OCI-M1 (cell line): ENCODE measurements around the gene APCDD1L.
"Not testable (repeated sequence)": the region's sequence is repeated elsewhere in the genome, so short reads cannot be mapped to it uniquely, and the experiment has no call there.

Experiments used
- DNase-seq: peaks from one replicate; lab custom pipeline; 2025; lab: John Stamatoyannopoulos, UW

The APCDD1L gene

GRCh38 chr20:58545565-58546415, 30.6 kb upstream of the APCDD1L start:
- no peak for DNase-seq

GRCh38 chr20:58544891-58545290, 29.7 kb upstream of the APCDD1L start:
- no peak for DNase-seq

- no peak for DNase-seq
Measured at GRCh38 chr20:58544286-58544685, 29.1 kb upstream of the APCDD1L start.

GRCh38 chr20:58543274-58543673, 28.1 kb upstream of the APCDD1L start:
- DNase-seq: no peak

DNA sequence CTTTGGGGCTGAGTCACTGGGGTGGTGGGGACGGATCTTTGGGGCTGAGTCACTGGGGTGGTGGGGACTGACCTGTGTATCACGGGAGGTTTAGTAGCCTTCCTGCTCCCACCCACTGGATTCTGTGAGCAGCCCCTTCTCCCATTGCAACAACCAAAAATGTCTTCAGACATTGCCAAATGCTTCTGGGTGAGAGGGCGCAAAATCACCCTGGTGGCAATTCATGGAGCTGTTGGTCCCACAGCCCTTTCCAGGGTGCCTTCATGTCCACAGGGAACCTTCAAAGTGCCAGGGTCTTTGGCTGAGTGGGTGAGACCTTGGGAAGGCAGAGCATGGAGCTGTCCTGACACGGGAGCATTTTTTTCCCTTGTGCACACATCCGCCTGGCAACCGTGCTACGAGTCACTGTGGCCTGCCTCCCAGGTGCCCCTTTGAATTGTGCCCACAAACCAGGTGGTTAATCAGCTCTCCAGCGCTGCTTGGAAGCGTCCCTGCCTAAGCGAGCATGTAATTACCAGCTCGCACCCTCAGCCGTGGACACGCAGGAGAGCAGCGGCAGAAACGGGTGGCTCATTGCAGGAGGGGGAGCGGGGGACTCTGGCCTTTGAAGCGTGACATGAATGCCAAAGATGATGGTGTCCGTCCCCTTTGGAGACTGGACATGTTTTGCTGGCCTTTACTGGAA, 27.4 kb upstream of the APCDD1L start:
- DNase-seq: no peak

- DNase-seq: not testable (repeated sequence)
Measured at GRCh38 chr20:58542034-58542410, 26.8 kb upstream of the APCDD1L start.

DNA sequence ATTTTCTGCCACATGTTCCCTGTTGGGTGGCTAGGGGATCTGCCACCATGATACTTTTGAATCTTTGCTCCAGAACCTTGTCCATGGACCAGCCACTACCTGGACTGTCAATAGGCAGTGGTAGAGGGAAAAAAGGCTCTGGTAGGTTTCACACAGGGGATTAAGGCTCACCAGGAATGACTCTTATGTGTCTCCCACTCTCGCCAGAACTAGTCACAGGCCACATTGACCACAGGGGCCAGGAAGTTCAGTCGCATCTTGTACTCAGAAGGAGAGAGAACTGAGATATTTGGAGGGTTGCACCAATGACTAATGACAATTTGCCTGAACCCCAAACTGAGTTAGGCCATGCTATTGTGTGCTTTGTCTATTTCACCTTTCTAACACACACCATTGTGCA, 23.6 kb upstream of the APCDD1L start:
- DNase-seq: no peak

DNA sequence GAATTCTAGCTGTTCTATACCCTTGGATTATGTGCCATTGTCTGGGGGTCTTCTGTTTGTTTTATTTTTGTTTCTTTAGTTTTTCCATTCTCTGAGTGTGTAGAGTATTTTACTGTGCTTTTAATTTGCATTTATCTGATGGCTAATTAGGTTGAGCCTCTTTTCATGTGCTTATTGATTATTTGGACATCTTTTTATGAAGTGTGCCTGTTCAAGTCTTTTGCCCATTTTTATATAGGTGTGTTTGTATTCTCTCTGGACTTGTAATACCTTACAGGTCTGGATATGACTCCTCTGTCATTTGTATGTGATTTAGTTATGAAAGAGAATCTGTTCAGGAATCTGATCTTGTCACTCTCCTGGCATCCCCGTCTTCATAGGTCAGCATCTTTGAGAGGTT, 22.6 kb upstream of the APCDD1L start:
- no peak for DNase-seq

DNA sequence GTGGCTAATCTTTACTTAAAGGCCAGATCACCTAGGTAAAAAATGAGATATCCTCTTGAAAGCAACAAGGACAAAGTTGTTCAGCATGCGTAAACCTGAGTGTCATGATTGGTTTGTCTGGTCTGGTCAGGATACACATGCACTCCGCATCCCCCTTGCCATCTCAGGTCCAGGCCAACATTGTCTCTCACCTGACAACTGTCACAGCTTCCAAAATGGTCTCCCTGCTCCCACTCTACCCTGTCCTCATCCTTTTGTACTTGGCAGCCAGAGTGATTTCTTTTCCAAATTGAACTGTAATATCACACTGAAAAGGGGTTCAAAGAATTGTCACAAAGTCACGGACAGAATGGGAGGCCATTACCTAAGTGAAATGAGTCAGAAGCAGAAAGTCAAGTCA, 21.1 kb upstream of the APCDD1L start:
- no peak for DNase-seq

GRCh38 chr20:58531657-58532056, 16.5 kb upstream of the APCDD1L start:
- no peak for DNase-seq

GRCh38 chr20:58531063-58531462, 15.9 kb upstream of the APCDD1L start:
- DNase-seq: no peak

DNA sequence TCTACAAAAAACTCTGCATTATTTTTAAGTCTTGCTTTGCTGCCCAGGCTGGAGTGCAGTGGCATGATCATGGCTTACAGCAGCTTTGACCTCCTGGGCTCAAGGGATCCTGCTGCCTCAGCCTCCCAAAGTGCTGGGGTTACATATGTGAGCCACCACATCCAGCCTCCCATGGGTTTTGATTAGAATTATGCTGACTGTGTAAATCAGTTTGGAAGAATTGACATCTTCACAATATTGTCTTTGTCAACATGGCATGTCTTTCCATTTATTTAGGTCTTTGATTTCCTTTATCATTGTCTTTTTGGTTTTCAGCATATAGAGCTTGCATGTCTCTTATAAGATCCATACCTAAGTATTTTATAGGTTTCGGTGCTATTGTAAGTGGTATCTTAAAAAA, 13.2 kb upstream of the APCDD1L start:
- no peak for DNase-seq

GRCh38 chr20:58526411-58526810, 11.2 kb upstream of the APCDD1L start:
- no peak for DNase-seq

- no peak for DNase-seq
Measured at GRCh38 chr20:58524814-58525213, 9.6 kb upstream of the APCDD1L start.

- DNase-seq: no peak
Measured at GRCh38 chr20:58523971-58524315, 8.7 kb upstream of the APCDD1L start.

DNA sequence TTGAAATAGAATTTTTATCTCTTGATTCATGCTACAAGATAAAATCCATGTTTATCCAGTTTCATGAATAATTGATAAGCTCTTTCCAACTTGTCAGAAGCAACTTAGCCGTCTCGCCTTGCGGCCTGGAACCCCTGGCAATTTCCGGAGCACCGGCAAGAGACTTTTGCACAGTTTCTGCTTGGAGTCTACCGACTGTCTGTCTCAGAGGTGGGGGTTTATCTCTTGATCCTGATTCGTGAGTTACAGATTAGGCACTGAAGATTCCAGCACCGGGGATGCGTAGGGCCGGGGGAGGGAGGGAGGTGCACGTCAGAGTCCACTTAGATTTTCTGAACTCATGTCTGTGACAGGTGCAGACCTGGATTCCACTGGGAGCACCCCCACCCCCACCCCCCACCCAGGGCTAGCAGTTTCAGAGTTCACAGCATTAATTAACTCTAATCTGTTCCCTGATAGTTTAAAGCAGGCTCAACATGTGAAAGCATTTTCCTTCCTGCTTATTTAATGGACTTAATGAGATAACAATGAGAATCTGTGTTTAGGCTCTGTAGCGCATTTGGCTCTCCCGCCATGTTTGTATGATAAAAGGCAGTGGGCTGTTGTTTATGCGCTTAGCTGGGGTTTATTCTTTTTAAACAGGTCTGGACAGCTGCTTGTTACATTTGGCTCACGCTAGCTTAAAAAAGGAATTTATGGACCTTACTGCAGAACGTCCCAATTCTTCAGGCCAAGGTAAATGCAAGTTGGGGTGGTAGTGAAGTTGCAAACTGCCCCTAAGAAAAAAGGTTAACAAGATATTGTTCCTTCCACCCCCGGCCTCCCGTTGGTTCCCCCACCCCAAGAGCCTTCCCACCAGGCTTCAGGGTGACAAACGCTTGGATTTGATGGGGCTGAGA, 8.1 kb upstream of the APCDD1L start:
- no peak for DNase-seq

DNA sequence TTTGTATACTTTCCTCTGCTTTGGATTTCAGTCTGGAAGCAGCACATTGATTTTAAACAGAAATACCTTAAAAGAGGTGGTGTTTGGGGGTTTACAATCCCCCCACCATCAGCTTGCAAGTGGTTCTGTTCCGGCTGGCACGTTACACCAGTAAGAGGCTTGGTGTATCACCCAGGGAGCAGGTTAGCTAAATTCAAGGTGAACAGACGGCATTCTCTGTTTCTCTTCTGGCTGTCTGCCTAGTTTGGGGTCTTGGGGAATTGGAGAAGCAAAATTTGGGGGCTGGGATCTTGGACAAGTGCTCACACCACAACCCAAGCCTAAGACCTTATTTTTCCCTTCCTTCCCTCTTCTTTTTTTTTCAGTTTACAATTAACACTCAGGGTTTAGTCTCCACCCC, 7.5 kb upstream of the APCDD1L start:
- DNase-seq: no peak

DNA sequence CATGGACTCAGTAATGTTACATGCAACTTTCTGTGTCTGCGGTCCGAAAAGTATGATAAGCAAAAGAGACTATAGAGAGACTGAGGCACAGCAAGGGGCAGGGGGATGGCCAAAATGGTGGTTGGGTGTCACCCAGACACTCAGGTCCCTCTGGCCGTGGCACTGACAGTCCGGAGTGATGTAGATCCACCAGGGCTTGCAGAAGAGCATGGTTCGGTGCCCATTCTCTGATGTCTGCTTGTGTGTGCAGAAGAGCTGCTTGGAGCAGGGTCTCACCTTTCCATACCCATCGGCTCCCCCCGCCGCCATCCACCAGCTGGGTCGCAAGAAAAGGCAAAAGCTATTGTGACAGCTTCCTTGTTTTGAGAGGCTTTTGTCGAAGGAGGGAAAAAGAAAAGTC, 6.6 kb upstream of the APCDD1L start:
- DNase-seq: no peak

- DNase-seq: no peak
Measured at GRCh38 chr20:58519940-58520712, 4.9 kb upstream of the APCDD1L start.

DNA sequence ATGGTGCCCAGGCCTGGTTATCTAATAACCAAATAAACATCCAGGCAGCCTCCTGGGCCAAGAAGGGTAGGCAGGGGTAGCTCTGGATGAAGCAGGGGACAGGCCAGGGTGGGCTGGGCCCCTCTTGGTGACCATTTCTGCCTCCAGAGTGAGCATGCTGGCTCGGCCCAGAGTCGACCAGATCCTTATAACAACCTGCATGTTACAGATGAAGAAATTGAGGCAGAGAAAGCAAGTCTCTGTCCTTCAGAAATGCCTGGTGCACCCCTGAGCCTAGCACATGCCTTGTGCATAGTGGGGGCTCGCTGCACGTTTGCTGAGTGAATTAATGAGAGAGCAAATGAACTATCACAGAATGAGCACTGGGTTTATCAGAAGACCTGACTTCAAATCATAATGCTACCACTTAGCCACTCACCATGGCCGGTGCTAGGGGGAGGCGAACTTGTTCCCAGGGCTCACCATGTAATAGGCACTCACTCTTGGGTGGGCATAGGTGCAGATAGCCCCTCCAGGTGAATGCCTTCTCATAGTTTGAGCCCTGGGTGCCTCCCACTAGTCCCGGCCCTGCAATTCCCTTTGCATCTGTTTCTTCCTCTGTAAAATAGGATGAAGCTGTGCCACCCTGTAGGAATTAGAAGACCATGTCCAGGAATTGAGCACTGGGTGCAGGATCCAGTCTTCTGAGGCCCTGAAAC, 3.8 kb upstream of the APCDD1L start:
- DNase-seq: no peak

DNA sequence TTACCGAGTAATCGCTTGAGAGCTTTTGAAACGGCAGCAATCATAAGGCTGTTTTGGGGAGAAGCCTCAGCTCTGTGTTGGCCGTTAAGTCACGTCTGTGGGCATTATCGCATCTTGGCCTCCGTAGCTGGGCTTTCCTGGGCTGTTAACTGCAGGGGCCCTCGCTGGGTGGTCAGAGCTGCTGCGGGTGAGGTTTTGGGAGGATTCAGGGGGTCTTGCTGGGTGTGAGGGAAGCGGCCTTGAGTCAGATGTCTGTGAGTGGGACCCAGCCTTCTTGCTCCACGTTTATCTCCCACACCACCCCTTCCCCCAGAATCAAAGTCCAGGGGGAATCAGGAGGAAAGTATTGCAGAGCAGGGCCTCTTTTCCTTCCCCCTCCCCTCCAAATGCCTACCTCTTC, 3.2 kb upstream of the APCDD1L start:
- no peak for DNase-seq
